ENCODE data around the gene LCLAT1.

GRCh38 chr2:30486655-30487054 is 39.6 kb downstream of the LCLAT1 start:
- TF ChIP-seq YY1 (IDR thresholded peaks at IDR 0.05; ENCODE audit: insufficient read depth, insufficient read length) (no peak), ZNF274 (IDR thresholded peaks at IDR 0.05; ENCODE audit: low read depth, low read length) (no peak)
